ENCODE measurements around the gene ESYT2. TPM values are rescaled to one million over a fixed set of nuclear protein-coding genes. Genes with fewer than 3 reads are reported as not detected.

ESYT2 gene
- total RNA-seq, 1 experiment from 2014 or later = 162 TPM

GRCh38 chr7:158829021-158829341, 328 bp downstream of the ESYT2 start:
- Histone ChIP-seq H3K27me3 (ENCODE audit: insufficient read depth, low read depth) (no peaks in the 10 kb centered on the region), H3K9me2 (ENCODE audit: insufficient read depth) (no peaks in the 10 kb centered on the region), H3K36me3 (ENCODE audit: low read depth) (peaks cover 6% of the 10 kb centered on the region), H3K4me3 (peak overlapping the region; percentile 84), H3K4me2 (peak overlapping the region; percentile 90), H3F3A (ENCODE audit: insufficient read depth, low read depth) (peaks cover 21% of the 10 kb centered on the region), H4K20me1 (ENCODE audit: insufficient read depth) (peaks cover 5% of the 10 kb centered on the region; the same call in 1 of the 2 replicates), H3K9me3 (ENCODE audit: insufficient read depth, low read depth) (no peaks in the 10 kb centered on the region), H3K79me2 (ENCODE audit: low read depth) (peaks cover 50% of the 10 kb centered on the region), H2AFZ (peak overlapping the region; percentile 49), H3K4me1 (replicated peaks; ENCODE audit: insufficient read depth) (peaks cover 39% of the 10 kb centered on the region), H3K27ac (peak overlapping the region; percentile 70)
- TF ChIP-seq EZH2 (IDR thresholded peaks at IDR 0.05; ENCODE audit: low read depth) = no peak
- no peak for TF ChIP-seq CTCF (conservative IDR thresholded peaks at IDR 0.05)
- CTCF ChIA-PET = no interaction called here
- intact Hi-C loops (cut with micrococcal nuclease; ENCODE audit: unreplicated experiment) = loop anchor here (1.0 kb wide), 6 partner anchors 11 to 148 kb away; partner anchors contain the start of genes DYNC2I1 and NCAPG2
- DNase-seq = peak in 1 of 2 experiments; percentile 69
- POLR2A ChIA-PET (ENCODE audit: unreplicated experiment) = interaction anchor here (0.5 to 0.8 kb wide), 4 partner anchors 26 to 46 kb away, joined by 4 to 7 read pairs (median 7); no protein-coding TSS in a partner anchor
- BruUV-seq (replicated peaks) = no TSS peak

- Histone ChIP-seq H3K79me2 (ENCODE audit: low read depth) (peaks cover 56% of the 10 kb centered on the region), H3K4me1 (replicated peaks; ENCODE audit: insufficient read depth) (peaks cover 45% of the 10 kb centered on the region), H3K9me2 (ENCODE audit: insufficient read depth) (no peaks in the 10 kb centered on the region), H3F3A (ENCODE audit: insufficient read depth, low read depth) (peaks cover 21% of the 10 kb centered on the region), H3K4me3 (peak overlapping the region; percentile 84), H3K27ac (peak overlapping the region; percentile 70), H2AFZ (peak overlapping the region; percentile 49), H3K9me3 (ENCODE audit: insufficient read depth, low read depth) (no peaks in the 10 kb centered on the region), H3K4me2 (peak overlapping the region; percentile 90), H3K36me3 (ENCODE audit: low read depth) (peaks cover 6% of the 10 kb centered on the region), H4K20me1 (ENCODE audit: insufficient read depth) (peaks cover 5% of the 10 kb centered on the region; the same call in 1 of the 2 replicates), H3K27me3 (ENCODE audit: insufficient read depth, low read depth) (no peaks in the 10 kb centered on the region)
- TF ChIP-seq CTCF (conservative IDR thresholded peaks at IDR 0.05) = no peak
- TF ChIP-seq EZH2 (IDR thresholded peaks at IDR 0.05; ENCODE audit: low read depth) = no peak
- no TSS peak for BruUV-seq (replicated peaks)
- intact Hi-C loops (cut with micrococcal nuclease; ENCODE audit: unreplicated experiment) = loop anchor here (1.0 kb wide), 6 partner anchors 10 to 149 kb away; partner anchors contain the start of genes DYNC2I1 and NCAPG2
- ChIA-PET POLR2A (ENCODE audit: unreplicated experiment) (interaction anchor here (0.5 to 0.8 kb wide), 5 partner anchors 26 to 45 kb away, joined by 3 to 7 read pairs (median 7); no protein-coding TSS in a partner anchor), CTCF (no interaction called here)
- DNase-seq = peak in 1 of 2 experiments; percentile 46
Observed at GRCh38 chr7:158828133-158829020, 932 bp downstream of the ESYT2 start.

GRCh38 chr7:158827411-158828132, 1.7 kb downstream of the ESYT2 start:
- H3K9me2 ChIP-seq (ENCODE audit: insufficient read depth) = no peaks in the 10 kb centered on the region
- peaks cover 5% of the 10 kb centered on the region; the same call in 1 of the 2 replicates for H4K20me1 ChIP-seq (ENCODE audit: insufficient read depth)
- CTCF ChIA-PET = interaction anchor here (0.7 to 1.8 kb wide), 3 partner anchors 9 to 87 kb away, joined by 3 to 9 read pairs (median 5); no protein-coding TSS in a partner anchor
- H3K27ac ChIP-seq = peak overlapping the region; percentile 70
- H3K4me2 ChIP-seq = peak overlapping the region; percentile 90
- peaks cover 6% of the 10 kb centered on the region for H3K36me3 ChIP-seq (ENCODE audit: low read depth)
- H3K4me3 ChIP-seq = peak overlapping the region; percentile 84
- H3K4me1 ChIP-seq (replicated peaks; ENCODE audit: insufficient read depth) = peaks cover 48% of the 10 kb centered on the region
- H3K79me2 ChIP-seq (ENCODE audit: low read depth) = peaks cover 64% of the 10 kb centered on the region
- peak overlapping the region; percentile 49 for H2AFZ ChIP-seq
- peak; percentile 29 to 85 for DNase-seq
- H3K27me3 ChIP-seq (ENCODE audit: insufficient read depth, low read depth) = no peaks in the 10 kb centered on the region
- TF ChIP-seq EZH2 (IDR thresholded peaks at IDR 0.05; ENCODE audit: low read depth) (no peak), CTCF (conservative IDR thresholded peaks at IDR 0.05) (no peak)
- TSS peak; percentile 51 for BruUV-seq (replicated peaks)
- peaks cover 24% of the 10 kb centered on the region for H3F3A ChIP-seq (ENCODE audit: insufficient read depth, low read depth)
- intact Hi-C loops (cut with micrococcal nuclease; ENCODE audit: unreplicated experiment) = no loop called here
- POLR2A ChIA-PET (ENCODE audit: unreplicated experiment) = interaction anchor here (0.6 kb wide), 4 partner anchors 31 to 440 kb away, joined by 3 to 4 read pairs (median 3); no protein-coding TSS in a partner anchor
- H3K9me3 ChIP-seq (ENCODE audit: insufficient read depth, low read depth) = no peaks in the 10 kb centered on the region
